Osteocyte (in vitro differentiated cells): ENCODE data around the gene CLIC3. TPM values are rescaled to one million over a fixed set of nuclear protein-coding genes. Genes with fewer than 3 reads are reported as not detected.

Source experiments
- DNase-seq: peaks from one replicate; pipeline ENCODE4 v3.0.0; 2021; ENCODE audit warnings: mixed read lengths; ENCODE audit not compliant: unreplicated experiment; ENCODE audit errors: extremely low spot score
- H3K27ac Mint-ChIP-seq: one replicate; pipeline ENCODE4 v1.8.0; 2021; ENCODE audit warnings: mild to moderate bottlenecking, mixed read lengths; ENCODE audit not compliant: unreplicated experiment
- H3K27me3 Mint-ChIP-seq: one replicate; pipeline ENCODE4 v1.8.0; 2021; ENCODE audit warnings: mixed read lengths; ENCODE audit not compliant: unreplicated experiment
- H3K36me3 Mint-ChIP-seq: one replicate; pipeline ENCODE4 v1.8.0; 2021; ENCODE audit warnings: mixed read lengths; ENCODE audit not compliant: unreplicated experiment
- H3K4me1 Mint-ChIP-seq: one replicate; pipeline ENCODE4 v1.8.0; 2021; ENCODE audit warnings: mixed read lengths; ENCODE audit not compliant: unreplicated experiment
- H3K4me3 Mint-ChIP-seq: one replicate; pipeline ENCODE4 v1.8.0; 2021; ENCODE audit warnings: mild to moderate bottlenecking, moderate library complexity, mixed read lengths; ENCODE audit not compliant: unreplicated experiment
- H3K9me3 Mint-ChIP-seq: one replicate; pipeline ENCODE4 v1.8.0; 2021; ENCODE audit warnings: mixed read lengths; ENCODE audit not compliant: unreplicated experiment
- total RNA-seq: library from RNA; stranded (reverse); gene quantifications from 2 replicates; pipeline ENCODE4 v1.2.1, GENCODE V29; 2021
- TF ChIP-seq, protein P1 (sequence below): fragments of 200-600 bp; sonication (generic); IDR thresholded peaks from 2 replicates; pipeline ENCODE4 v1.5.0; 2021; ENCODE audit warnings: antibody characterized with exemption, mild to moderate bottlenecking, moderate library complexity

CLIC3 gene
- total RNA-seq, 1 donor from 2014 or later = not detected

DNA sequence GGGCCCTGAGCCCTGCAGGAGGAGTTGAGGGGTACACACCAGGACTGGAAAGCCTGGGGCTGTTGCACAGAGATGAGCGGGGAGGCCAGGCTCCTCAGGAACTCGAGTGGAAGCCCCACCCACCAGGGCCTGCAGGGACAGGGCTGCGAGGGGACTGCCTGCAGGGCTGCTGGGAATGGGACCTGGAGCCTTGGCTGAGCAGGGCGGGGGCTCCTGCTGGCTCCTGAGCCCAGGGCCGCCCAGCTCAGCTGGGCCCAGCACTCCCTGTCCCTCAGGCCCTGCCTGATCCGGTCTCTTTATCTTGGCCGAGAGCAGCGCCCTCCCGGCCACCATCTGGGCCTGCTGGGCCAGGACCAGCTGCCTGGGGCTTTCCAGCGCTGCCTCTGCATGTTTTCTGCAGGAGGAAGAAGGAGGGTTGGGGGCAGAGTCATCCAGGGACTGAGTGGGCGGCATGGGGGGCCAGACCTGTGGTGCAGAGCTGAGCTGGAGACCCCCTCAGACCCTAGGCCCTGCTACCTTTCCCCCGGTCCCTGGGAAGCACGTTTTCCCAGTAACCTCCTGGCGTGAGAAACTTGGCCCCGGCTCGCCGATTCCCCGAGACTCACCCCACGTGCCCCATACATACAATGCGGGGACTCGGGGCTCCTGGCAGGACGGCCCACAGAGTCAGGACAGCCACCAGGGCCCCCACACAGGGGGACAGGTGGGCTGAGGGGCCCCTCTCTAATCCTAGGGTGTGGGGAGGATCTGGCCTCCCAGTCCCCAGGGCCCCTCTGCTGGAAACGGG is 34.9 kb downstream of the CLIC3 start:
- peaks cover 20% of the 10 kb centered on the region for H3K4me1 Mint-ChIP-seq
- no peak overlapping the region for H3K27ac Mint-ChIP-seq
- H3K9me3 Mint-ChIP-seq = no peaks in the 10 kb centered on the region
- no peaks in the 10 kb centered on the region for H3K36me3 Mint-ChIP-seq
- TF ChIP-seq, protein P1, sequence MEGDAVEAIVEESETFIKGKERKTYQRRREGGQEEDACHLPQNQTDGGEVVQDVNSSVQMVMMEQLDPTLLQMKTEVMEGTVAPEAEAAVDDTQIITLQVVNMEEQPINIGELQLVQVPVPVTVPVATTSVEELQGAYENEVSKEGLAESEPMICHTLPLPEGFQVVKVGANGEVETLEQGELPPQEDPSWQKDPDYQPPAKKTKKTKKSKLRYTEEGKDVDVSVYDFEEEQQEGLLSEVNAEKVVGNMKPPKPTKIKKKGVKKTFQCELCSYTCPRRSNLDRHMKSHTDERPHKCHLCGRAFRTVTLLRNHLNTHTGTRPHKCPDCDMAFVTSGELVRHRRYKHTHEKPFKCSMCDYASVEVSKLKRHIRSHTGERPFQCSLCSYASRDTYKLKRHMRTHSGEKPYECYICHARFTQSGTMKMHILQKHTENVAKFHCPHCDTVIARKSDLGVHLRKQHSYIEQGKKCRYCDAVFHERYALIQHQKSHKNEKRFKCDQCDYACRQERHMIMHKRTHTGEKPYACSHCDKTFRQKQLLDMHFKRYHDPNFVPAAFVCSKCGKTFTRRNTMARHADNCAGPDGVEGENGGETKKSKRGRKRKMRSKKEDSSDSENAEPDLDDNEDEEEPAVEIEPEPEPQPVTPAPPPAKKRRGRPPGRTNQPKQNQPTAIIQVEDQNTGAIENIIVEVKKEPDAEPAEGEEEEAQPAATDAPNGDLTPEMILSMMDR = no peak
- no peak for DNase-seq
- no peak overlapping the region for H3K4me3 Mint-ChIP-seq
- H3K27me3 Mint-ChIP-seq = peaks cover 3% of the 10 kb centered on the region

DNA sequence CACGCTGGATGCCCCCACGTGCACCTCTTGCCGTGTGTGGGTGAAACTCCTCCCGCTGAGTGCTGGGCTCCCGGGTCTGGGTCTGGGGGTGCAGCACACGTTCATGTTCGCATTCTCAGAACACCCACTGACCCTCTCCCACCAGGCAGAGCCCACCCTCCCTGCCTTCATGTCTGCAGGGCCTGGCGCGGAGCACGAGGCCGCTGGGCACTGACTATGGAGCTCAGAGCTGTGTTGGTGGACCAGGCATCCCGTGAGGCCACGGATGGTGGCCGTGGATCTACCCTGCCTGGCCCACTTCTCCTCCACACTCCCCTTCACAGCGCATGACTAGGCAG is 35.5 kb downstream of the CLIC3 start:
- H3K27me3 Mint-ChIP-seq = peaks cover 2% of the 10 kb centered on the region
- no peak overlapping the region for H3K4me3 Mint-ChIP-seq
- H3K27ac Mint-ChIP-seq = no peak overlapping the region
- H3K4me1 Mint-ChIP-seq = peaks cover 20% of the 10 kb centered on the region
- no peaks in the 10 kb centered on the region for H3K36me3 Mint-ChIP-seq
- TF ChIP-seq, protein P1 = no peak
- no peak for DNase-seq
- H3K9me3 Mint-ChIP-seq = no peaks in the 10 kb centered on the region

DNA sequence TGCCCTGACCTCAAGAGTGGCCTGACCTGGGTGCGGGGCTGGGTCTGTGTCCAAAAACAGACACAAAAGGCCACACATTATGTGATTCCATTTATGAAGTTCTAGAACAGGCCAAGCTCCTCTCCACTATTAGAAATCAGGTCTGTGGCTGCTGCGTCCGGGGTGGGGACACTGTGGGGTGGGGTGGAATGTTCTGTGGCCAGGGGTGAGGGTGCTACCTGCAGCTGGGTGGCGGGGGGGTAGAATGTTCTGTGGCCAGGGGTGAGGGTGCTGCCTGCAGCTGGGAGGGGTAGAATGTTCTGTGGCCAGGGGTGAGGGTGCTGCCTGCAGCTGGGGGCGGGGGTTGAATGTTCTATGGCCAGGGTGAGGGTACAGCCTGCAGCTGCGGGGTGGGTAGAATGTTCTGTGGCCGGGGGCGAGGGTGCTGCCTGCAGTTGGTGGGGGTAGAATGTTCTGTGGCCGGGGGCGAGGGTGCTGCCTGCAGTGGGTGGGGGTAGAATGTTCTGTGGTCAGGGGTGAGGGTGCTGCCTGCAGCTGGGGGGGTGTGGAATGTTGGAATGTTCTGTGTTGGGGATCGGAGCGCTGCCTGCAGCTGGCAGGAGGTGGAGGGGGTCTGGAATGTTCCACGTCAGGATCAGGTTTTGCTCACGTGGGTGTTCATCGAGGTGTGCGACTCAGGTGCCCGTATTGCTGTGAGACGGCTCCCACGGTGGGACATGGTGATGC is 36.0 kb downstream of the CLIC3 start:
- Mint-ChIP-seq H3K36me3 (no peaks in the 10 kb centered on the region), H3K27ac (no peak overlapping the region), H3K4me3 (no peak overlapping the region), H3K27me3 (no peaks in the 10 kb centered on the region), H3K9me3 (no peaks in the 10 kb centered on the region), H3K4me1 (peaks cover 20% of the 10 kb centered on the region)
- TF ChIP-seq, protein P1 = no peak
- no peak for DNase-seq

DNA sequence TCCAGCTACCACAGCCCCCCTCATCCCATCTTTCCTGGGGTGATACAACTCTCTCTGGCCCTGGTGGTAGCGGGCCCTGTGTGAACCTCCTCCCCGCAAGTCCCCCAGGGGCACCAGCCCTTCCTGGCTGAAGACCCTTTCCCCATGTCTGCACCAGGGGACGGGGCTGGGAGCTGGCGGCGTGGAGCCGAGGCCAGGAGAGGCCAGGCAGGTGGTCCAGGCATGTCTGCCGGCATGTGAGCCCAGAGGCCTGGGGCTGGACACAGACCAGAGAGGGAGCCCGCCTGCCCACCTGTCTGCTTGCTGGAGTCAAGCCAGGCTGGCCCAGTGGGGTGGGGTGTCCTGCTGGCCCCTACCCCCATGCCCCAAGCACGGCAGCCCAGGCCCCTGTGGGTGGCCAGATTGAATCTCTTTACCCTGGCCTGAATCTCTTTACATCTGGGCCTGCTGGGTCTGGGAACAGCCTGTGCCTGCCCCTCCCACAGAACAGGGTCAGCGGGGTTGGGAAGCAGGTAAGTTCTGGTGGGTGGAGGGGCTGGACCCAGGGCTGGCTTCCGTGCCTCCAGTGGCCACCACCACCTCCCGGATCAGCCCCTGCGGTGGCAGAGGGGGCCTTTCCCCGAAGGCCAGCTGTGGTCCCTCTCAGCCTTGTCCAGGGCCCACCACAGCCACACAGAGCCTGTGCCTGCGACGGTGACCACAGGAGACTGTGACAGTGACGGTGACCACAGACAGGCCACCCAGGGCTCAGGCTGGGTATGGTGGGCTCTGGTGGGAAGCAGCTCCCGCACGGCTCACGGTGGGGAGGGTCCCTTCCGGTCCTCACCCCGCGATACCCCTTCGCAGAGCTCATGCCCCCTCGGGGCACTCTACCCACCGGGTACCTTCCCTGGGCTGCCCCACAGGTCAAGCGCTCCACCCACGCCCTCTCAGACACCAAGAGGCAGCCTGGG is 37.2 kb downstream of the CLIC3 start:
- TF ChIP-seq, protein P1 = no peak
- Mint-ChIP-seq H3K27me3 (no peaks in the 10 kb centered on the region), H3K4me3 (no peak overlapping the region), H3K9me3 (no peaks in the 10 kb centered on the region), H3K36me3 (no peaks in the 10 kb centered on the region), H3K27ac (no peak overlapping the region), H3K4me1 (peaks cover 18% of the 10 kb centered on the region)
- DNase-seq = no peak
